ENCODE results near the gene SLC17A9.

The SLC17A9 gene

GRCh38 chr20:62968378-62969178 lies 16.1 kb downstream of the SLC17A9 start:
- no peak for DNase-seq (ENCODE audit: low read depth)

- no peak for DNase-seq (ENCODE audit: low read depth)
Observed at GRCh38 chr20:62969179-62969760, 16.8 kb downstream of the SLC17A9 start.

GRCh38 chr20:62969939-62970306 lies 17.4 kb downstream of the SLC17A9 start:
- no peak for DNase-seq (ENCODE audit: low read depth)

GRCh38 chr20:62970307-62971210 lies 18.1 kb downstream of the SLC17A9 start:
- no peak for DNase-seq (ENCODE audit: low read depth)

- DNase-seq (ENCODE audit: low read depth), result no peak
Observed at GRCh38 chr20:62971211-62971949, 18.9 kb downstream of the SLC17A9 start.

GRCh38 chr20:62971950-62972844 lies 19.7 kb downstream of the SLC17A9 start:
- DNase-seq (ENCODE audit: low read depth), result peak; percentile 32

GRCh38 chr20:62972845-62973745 lies 20.6 kb downstream of the SLC17A9 start:
- no peak for DNase-seq (ENCODE audit: low read depth)

GRCh38 chr20:62975251-62975760 lies 22.8 kb downstream of the SLC17A9 start:
- no peak for DNase-seq (ENCODE audit: low read depth)

- no peak for DNase-seq (ENCODE audit: low read depth)
Observed at GRCh38 chr20:62975812-62976508, 23.5 kb downstream of the SLC17A9 start.

GRCh38 chr20:62976886-62977285 lies 24.4 kb downstream of the SLC17A9 start:
- DNase-seq (ENCODE audit: low read depth), result no peak

- no peak for DNase-seq (ENCODE audit: low read depth)
Observed at GRCh38 chr20:62977613-62978560, 25.4 kb downstream of the SLC17A9 start.

GRCh38 chr20:62978561-62978943 lies 26.0 kb downstream of the SLC17A9 start:
- DNase-seq (ENCODE audit: low read depth), result no peak

- DNase-seq (ENCODE audit: low read depth), result no peak
Observed at GRCh38 chr20:62979310-62979709, 26.8 kb downstream of the SLC17A9 start.

GRCh38 chr20:62979876-62980373 lies 27.4 kb downstream of the SLC17A9 start:
- no peak for DNase-seq (ENCODE audit: low read depth)

GRCh38 chr20:62980380-62980960 lies 28.0 kb downstream of the SLC17A9 start:
- no peak for DNase-seq (ENCODE audit: low read depth)

- DNase-seq (ENCODE audit: low read depth), result no peak
Observed at GRCh38 chr20:62980970-62981369, 28.5 kb downstream of the SLC17A9 start.
